Ovary (tissue), 9 donors: ENCODE data around the gene ZNF121. TPM values are rescaled to one million over a fixed set of nuclear protein-coding genes. Genes with fewer than 3 reads are reported as not detected.

Experiments
- DNase-seq, 5 donors: peaks; one replicate each; pipeline ENCODE4 v3.0.0-alpha.2; 2019 to 2020
- H3K27ac ChIP-seq, 2 donors: fragments of 200-600 bp; one replicate each; pipeline versions ENCODE4 v1.5.1 to v1.8.0; 2019 to 2022
- H3K27me3 ChIP-seq: fragments of 200-600 bp; one replicate; pipeline ENCODE4 v1.8.0; 2022
- H3K36me3 ChIP-seq: fragments of 200-600 bp; sonication (generic); one replicate; pipeline ENCODE4 v1.5.1; 2019
- H3K4me1 ChIP-seq: one replicate; pipeline ENCODE4 v1.8.1; 2013; ENCODE audit warnings: mild to moderate bottlenecking, moderate library complexity; ENCODE audit not compliant: insufficient read depth
- H3K4me3 ChIP-seq: fragments of 200-600 bp; sonication (generic); one replicate; pipeline ENCODE4 v1.5.1; 2017
- H3K9me3 ChIP-seq, 2 donors: fragments of 200-600 bp in 1 of 2; sonication (generic) in 1 of 2; one replicate each; pipeline versions ENCODE4 v1.5.1 to v1.8.1; 2013 to 2019; ENCODE audit warnings: mild to moderate bottlenecking in 1 of 2, moderate library complexity in 1 of 2
- CTCF ChIP-seq, 3 donors: fragments of 450-650 bp in 2 of 3; fragments of 200-600 bp in 1 of 3; IDR thresholded peaks; one replicate each; pipeline versions ENCODE4 v1.5.1 to v1.8.0; 2016 to 2022; ENCODE audit warnings: antibody characterized with exemption in 3 of 3, mild to moderate bottlenecking in 1 of 3
- EP300 ChIP-seq: sonication (generic); formaldehyde crosslinking; IDR thresholded peaks from one replicate; pipeline ENCODE4 v1.6.1; 2017; ENCODE audit warnings: antibody characterized with exemption
- POLR2A ChIP-seq: fragments of 450-650 bp; IDR thresholded peaks from one replicate; pipeline ENCODE4 v1.6.1; 2017; ENCODE audit warnings: antibody characterized with exemption, mild to moderate bottlenecking, moderate library complexity
- WGBS, 3 donors: extraction: QIAGEN DNeasy Blood & Tissue Kit in 1 of 3; methylation state at CpG; one replicate each; pipeline versions ENCODE4 v1.1.5 to v1.1.7; 2013 to 2017; 5-methylcytosine and 5-hydroxymethylcytosine counted together
- intact Hi-C, 4 donors: fragments of 100-400 bp; cut with DNase I; formaldehyde crosslinking; loops; one replicate each; pipeline versions ENCODE4 v1.11.0 to v1.15.1; 2022 to 2023
- polyA plus RNA-seq, 2 donors: library from polyadenylated mRNA; stranded (reverse); fragments of 200-250 nt in 1 of 2; fragments of 350-450 nt in 1 of 2; fragmentation: Illumina TruSeq in 1 of 2; extraction: RNeasy Lipid Tissue Mini Kit (QIAGEN cat#74804) in 1 of 2; gene quantifications; one replicate each; pipeline ENCODE4 v1.2.3, GENCODE V29; 2013 to 2014
- total RNA-seq, 7 donors: library from RNA; depleted of rRNA in 2 of 7; stranded (reverse); fragments of >200 nt in 2 of 7; fragmentation: NEBNext Ultra II Directional in 3 of 7; extraction: Animal tissue kit (Norgen Biotek cat#: 25700) in 3 of 7; gene quantifications; one replicate each; pipeline versions ENCODE4 v1.1.0 to v1.2.4, GENCODE V29; 2016 to 2023
- donor health status: DM: no; HTN: no; CAD: no; lungs with moderate emphysema.
- donor health status: DM: no; HTN: no; CAD: no.
- donor health status: Bipolar disorder and iron deficiency.
- donor health status: DM: yes; HTN: yes; CAD: no.
- donor health status: DM: no; HTN: no; CAD: no.
- donor health status: DM: yes; HTN: yes; CAD: no.

ZNF121 gene
- total and polyA plus RNA-seq, 9 donors: 4.2 to 49.0 (median 31.7) TPM

DNA sequence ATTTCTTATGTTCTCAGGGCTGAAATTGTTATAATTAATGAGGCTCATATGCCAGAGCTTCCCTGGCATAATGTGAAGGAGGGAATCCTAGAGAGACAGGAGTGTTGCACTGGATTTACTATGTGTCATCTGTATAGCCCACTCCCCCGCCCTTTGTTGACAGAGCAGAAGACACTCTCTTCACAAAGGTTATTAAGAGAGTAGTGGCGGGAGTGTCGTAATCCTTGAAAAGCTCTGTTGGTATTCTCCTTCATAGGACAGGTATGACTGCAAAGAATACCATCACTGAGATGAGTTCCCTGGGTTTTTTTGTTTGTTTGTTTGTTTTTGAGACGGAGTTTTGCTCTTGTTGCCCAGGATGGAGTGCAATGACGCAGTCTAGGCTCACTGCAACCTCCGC lies 14.0 kb downstream of the ZNF121 start:
- no peak for DNase-seq
- Histone ChIP-seq H3K36me3 (peaks cover 3% of the 10 kb centered on the region), H3K9me3 (peaks cover 20 to 64% of the 10 kb centered on the region in 2 donors), H3K4me1 (no peaks in the 10 kb centered on the region), H3K27me3 (no peaks in the 10 kb centered on the region), H3K27ac (no peak overlapping the region), H3K4me3 (no peak overlapping the region)
- no peak for TF ChIP-seq EP300
- TF ChIP-seq POLR2A: no peak
- TF ChIP-seq CTCF (IDR thresholded peaks at IDR 0.05): no peak
- intact Hi-C loops: no loop called here
- 96 to 99% (median 98%) methylated on average over 6 of the region's 6 CpGs for WGBS, 3 donors

- Histone ChIP-seq H3K27me3 (no peaks in the 10 kb centered on the region), H3K4me1 (no peaks in the 10 kb centered on the region), H3K9me3 (peaks cover 24 to 86% of the 10 kb centered on the region in 2 donors), H3K4me3 (no peak overlapping the region), H3K27ac (no peak overlapping the region), H3K36me3 (peaks cover 3% of the 10 kb centered on the region)
- 94 to 96% (median 96%) methylated on average over 1 of the region's 1 CpG for WGBS, 3 donors
- no peak for DNase-seq
- intact Hi-C loops: no loop called here
- TF ChIP-seq EP300 (no peak), POLR2A (no peak), CTCF (IDR thresholded peaks at IDR 0.05) (no peak)
Measured at GRCh38 chr19:9566729-9567128, 17.6 kb downstream of the ZNF121 start.

DNA sequence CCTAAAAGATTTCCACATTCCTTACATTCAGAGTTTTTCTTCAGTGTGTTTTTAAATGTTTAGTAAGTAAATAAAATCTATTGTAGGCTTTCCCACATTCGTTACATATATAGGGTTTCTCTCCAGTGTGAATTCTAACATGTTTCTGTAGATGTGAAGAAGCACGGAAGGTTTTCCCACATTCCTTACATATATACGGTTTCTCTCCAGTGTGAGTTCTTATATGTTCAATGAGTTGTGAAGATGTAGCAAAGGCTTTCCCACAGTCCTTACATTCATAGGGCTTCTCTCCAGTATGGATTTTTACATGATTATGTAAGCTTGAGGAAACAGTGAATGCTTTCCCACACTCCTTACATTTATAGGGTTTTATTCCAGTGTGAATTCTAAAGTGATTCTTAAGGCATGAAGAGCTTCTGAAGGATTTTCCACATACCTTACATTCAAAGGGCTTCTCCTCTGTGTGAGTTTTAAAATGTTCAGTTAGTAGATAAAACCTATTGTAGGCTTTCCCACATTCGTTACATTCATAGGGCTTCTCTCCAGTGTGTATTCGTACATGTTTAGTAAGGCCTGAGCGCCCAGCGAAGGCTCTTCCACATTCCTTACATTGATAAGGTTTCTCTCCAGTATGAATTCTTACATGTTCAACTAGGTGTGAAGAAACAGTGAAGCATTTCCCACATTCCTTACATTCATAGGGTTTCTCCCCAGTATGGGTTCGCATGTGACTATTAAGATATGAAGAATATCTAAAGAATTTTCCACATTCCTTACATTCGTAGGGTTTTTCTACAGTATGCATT lies 18.2 kb downstream of the ZNF121 start:
- Histone ChIP-seq H3K9me3 (peaks cover 25 to 84% of the 10 kb centered on the region in 2 donors), H3K4me1 (no peaks in the 10 kb centered on the region), H3K27me3 (no peaks in the 10 kb centered on the region), H3K4me3 (no peak overlapping the region), H3K27ac (no peak overlapping the region), H3K36me3 (peaks cover 3% of the 10 kb centered on the region)
- WGBS, 3 donors: 95 to 97% (median 96%) methylated on average over 9 of the region's 9 CpGs
- TF ChIP-seq CTCF (IDR thresholded peaks at IDR 0.05) (no peak), EP300 (no peak), POLR2A (no peak)
- intact Hi-C loops: no loop called here
- DNase-seq: no peak

GRCh38 chr19:9552536-9553274 lies 31.6 kb downstream of the ZNF121 start:
- DNase-seq: no peak
- H3K9me3 ChIP-seq: no peaks in the 10 kb centered on the region

More at GRCh38 chr19:9552536-9553274, 31.6 kb downstream of the ZNF121 start:
- WGBS, 3 donors: 88 to 98% (median 91%) methylated on average over 6 to 7 of the region's 7 CpGs
- Histone ChIP-seq H3K27ac (no peak overlapping the region), H3K4me3 (no peak overlapping the region), H3K27me3 (no peaks in the 10 kb centered on the region), H3K36me3 (no peaks in the 10 kb centered on the region), H3K4me1 (no peaks in the 10 kb centered on the region)
- intact Hi-C loops: no loop called here
- TF ChIP-seq CTCF (IDR thresholded peaks at IDR 0.05) (no peak), EP300 (no peak), POLR2A (no peak)
